Osteoblast (primary cell): Measurements from ENCODE around the gene EPHA8. TPM values are rescaled to one million over a fixed set of nuclear protein-coding genes. Genes with fewer than 3 reads are reported as not detected.

Experiments
- DNase-seq: peaks from one replicate; pipeline ENCODE4 v3.0.0; 2011; ENCODE audit warnings: low spot score, mixed read lengths; ENCODE audit not compliant: insufficient read length; ENCODE audit errors: missing footprints
- H2AFZ ChIP-seq: 2 replicates; pipeline ENCODE4 v1.6.0; 2011; ENCODE audit warnings: mild to moderate bottlenecking, low read length
- H3K27ac ChIP-seq: 2 replicates; pipeline ENCODE4 v1.5.1; 2011; ENCODE audit warnings: mild to moderate bottlenecking, low read depth, low read length, moderate library complexity
- H3K27me3 ChIP-seq: 2 replicates; pipeline ENCODE4 v1.6.0; 2012; ENCODE audit warnings: mild to moderate bottlenecking, control low read depth, inconsistent platforms, low read length, moderate library complexity; ENCODE audit not compliant: insufficient read depth
- H3K36me3 ChIP-seq: 2 replicates; pipeline ENCODE4 v1.5.1; 2011; ENCODE audit warnings: mild to moderate bottlenecking, low read length, control low read depth, moderate library complexity; ENCODE audit not compliant: insufficient read depth
- H3K4me1 ChIP-seq: 2 replicates; pipeline ENCODE4 v1.5.1; 2011; ENCODE audit warnings: mild to moderate bottlenecking, low read length, control low read depth, moderate library complexity; ENCODE audit not compliant: insufficient read depth
- H3K4me2 ChIP-seq: 2 replicates; pipeline ENCODE4 v1.6.0; 2011; ENCODE audit warnings: mild to moderate bottlenecking, low read length; ENCODE audit not compliant: insufficient read depth
- H3K4me3 ChIP-seq: fragments of 200-600 bp; sonication (generic); 3 replicates; pipeline ENCODE4 v1.5.1; 2012; ENCODE audit warnings: mild to moderate bottlenecking, low read length, inconsistent platforms; ENCODE audit not compliant: insufficient read depth
- H3K79me2 ChIP-seq: 2 replicates; pipeline ENCODE4 v1.6.0; 2012; ENCODE audit warnings: mild to moderate bottlenecking, low read length, control low read depth, inconsistent platforms; ENCODE audit not compliant: insufficient read depth
- H3K9me3 ChIP-seq: 2 replicates; pipeline ENCODE4 v1.5.1; 2011; ENCODE audit warnings: low read depth, low read length, control low read depth
- H4K20me1 ChIP-seq: 2 replicates; pipeline ENCODE4 v1.6.0; 2012; ENCODE audit warnings: mild to moderate bottlenecking, low read length, control low read depth; ENCODE audit not compliant: insufficient read depth
- CTCF ChIP-seq: IDR thresholded peaks from 2 replicates; pipeline ENCODE4 v1.5.1; 2011; ENCODE audit warnings: mild to moderate bottlenecking, low read depth, low read length, moderate library complexity; ENCODE audit errors: extremely low read depth
- total RNA-seq: library from RNA; depleted of rRNA; stranded (reverse); fragments of >200 nt; gene quantifications from 2 replicates; pipeline ENCODE4 v1.2.3, GENCODE V29; 2012

The EPHA8 gene
- total RNA-seq, 1 donor: not detected

GRCh38 chr1:22616571-22616970 lies 53.3 kb downstream of the EPHA8 start:
- no peaks in the 10 kb centered on the region for H3K9me3 ChIP-seq
- no peak for TF ChIP-seq CTCF
- H4K20me1 ChIP-seq: no peaks in the 10 kb centered on the region
- no peak overlapping the region for H3K27ac ChIP-seq
- H3K4me3 ChIP-seq: no peak overlapping the region
- no peaks in the 10 kb centered on the region for H3K4me1 ChIP-seq
- no peaks in the 10 kb centered on the region for H3K36me3 ChIP-seq
- no peak for DNase-seq
- no peaks in the 10 kb centered on the region for H3K79me2 ChIP-seq
- peaks cover 22% of the 10 kb centered on the region for H3K27me3 ChIP-seq
- no peak overlapping the region for H3K4me2 ChIP-seq
- no peak overlapping the region for H2AFZ ChIP-seq

DNA sequence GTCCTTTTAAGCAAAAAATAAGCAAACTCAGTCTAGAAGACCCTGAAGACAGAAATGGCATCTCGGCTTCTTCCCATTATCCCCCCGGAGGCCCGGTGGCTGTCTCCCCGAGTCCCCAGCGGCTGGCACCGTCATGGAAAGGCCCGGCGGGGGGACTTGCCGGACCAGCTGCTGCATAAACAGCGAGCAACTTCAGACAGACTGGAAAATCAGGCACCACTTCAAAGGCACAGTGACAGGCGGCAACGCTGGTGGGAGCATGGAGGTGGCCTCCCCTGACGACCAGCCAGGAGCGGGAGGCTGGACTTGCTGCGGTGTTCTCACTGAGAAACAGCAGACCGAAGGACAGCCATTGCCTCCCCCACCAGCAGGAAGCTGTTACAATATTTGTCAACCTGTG lies 54.8 kb downstream of the EPHA8 start:
- Histone ChIP-seq H3K27me3 (peaks cover 22% of the 10 kb centered on the region), H3K9me3 (no peaks in the 10 kb centered on the region), H3K4me1 (no peaks in the 10 kb centered on the region), H3K4me2 (no peak overlapping the region), H4K20me1 (no peaks in the 10 kb centered on the region), H3K36me3 (no peaks in the 10 kb centered on the region), H2AFZ (no peak overlapping the region), H3K27ac (no peak overlapping the region), H3K4me3 (no peak overlapping the region), H3K79me2 (no peaks in the 10 kb centered on the region)
- TF ChIP-seq CTCF: no peak
- DNase-seq: peak; percentile 62

DNA sequence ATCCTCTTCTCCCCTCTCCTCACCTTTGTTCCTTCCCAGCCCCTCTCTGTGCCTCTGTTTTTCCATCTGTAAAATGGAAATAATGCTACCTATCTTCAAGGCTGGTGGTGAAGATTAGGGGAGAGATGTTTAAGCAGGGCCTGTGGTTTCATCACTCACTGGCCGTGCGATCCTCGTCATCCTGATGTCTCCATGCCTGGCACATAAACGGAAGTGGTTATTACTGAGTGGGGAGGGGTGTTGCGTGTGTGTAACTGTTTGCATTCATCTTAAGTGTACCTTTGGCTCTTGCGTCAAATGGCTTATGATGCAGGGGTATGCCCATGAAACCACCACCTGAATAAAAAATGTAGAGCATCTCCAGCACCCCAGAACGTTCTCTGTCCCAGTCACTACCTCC lies 56.0 kb downstream of the EPHA8 start:
- no peak overlapping the region for H3K27ac ChIP-seq
- no peak overlapping the region for H3K4me3 ChIP-seq
- no peaks in the 10 kb centered on the region for H3K4me1 ChIP-seq
- no peak overlapping the region for H2AFZ ChIP-seq
- peak; percentile 58 for DNase-seq
- H3K9me3 ChIP-seq: no peaks in the 10 kb centered on the region
- no peak for TF ChIP-seq CTCF
- H3K4me2 ChIP-seq: no peak overlapping the region
- H3K36me3 ChIP-seq: no peaks in the 10 kb centered on the region
- no peaks in the 10 kb centered on the region for H3K79me2 ChIP-seq
- peaks cover 22% of the 10 kb centered on the region for H3K27me3 ChIP-seq
- H4K20me1 ChIP-seq: no peaks in the 10 kb centered on the region

GRCh38 chr1:22619798-22620197 lies 56.5 kb downstream of the EPHA8 start:
- Histone ChIP-seq H4K20me1 (no peaks in the 10 kb centered on the region), H3K27me3 (peaks cover 22% of the 10 kb centered on the region)

More at GRCh38 chr1:22619798-22620197, 56.5 kb downstream of the EPHA8 start:
- H3K9me3 ChIP-seq: no peaks in the 10 kb centered on the region
- peak; percentile 25 for DNase-seq
- TF ChIP-seq CTCF: no peak
- no peak overlapping the region for H3K4me3 ChIP-seq
- no peak overlapping the region for H2AFZ ChIP-seq
- no peak overlapping the region for H3K4me2 ChIP-seq
- no peaks in the 10 kb centered on the region for H3K4me1 ChIP-seq
- no peaks in the 10 kb centered on the region for H3K79me2 ChIP-seq
- H3K36me3 ChIP-seq: no peaks in the 10 kb centered on the region
- H3K27ac ChIP-seq: no peak overlapping the region
